OCI-LY1 (cell line): ENCODE data around the gene KRT39.

ENCODE experiments used
- H2AFZ ChIP-seq: fragments of 200-600 bp; sonication (generic), shearing (Covaris generic); 2 replicates; pipeline ENCODE4 v1.6.0; 2014; ENCODE audit warnings: antibody characterized with exemption, mild to moderate bottlenecking, low read length
- H3F3A ChIP-seq: fragments of 200-600 bp; sonication (generic), shearing (Covaris generic); 2 replicates; pipeline ENCODE4 v1.6.0; 2014; ENCODE audit warnings: mild to moderate bottlenecking, antibody characterized with exemption, low read length, moderate library complexity; ENCODE audit not compliant: insufficient read depth
- H3K27ac ChIP-seq: fragments of 200-600 bp; sonication (generic); 2 replicates; pipeline ENCODE4 v1.5.1; 2014; ENCODE audit warnings: low read length, mixed run types, mild to moderate bottlenecking, low read depth; ENCODE audit not compliant: poor library complexity, severe bottlenecking
- H3K27me3 ChIP-seq: fragments of 200-600 bp; sonication (generic); 2 replicates; pipeline ENCODE4 v1.6.0; 2014; ENCODE audit warnings: antibody characterized with exemption, mild to moderate bottlenecking, low read length, moderate library complexity; ENCODE audit not compliant: insufficient read depth
- H3K36me3 ChIP-seq: fragments of 200-600 bp; sonication (generic); 2 replicates; pipeline ENCODE4 v1.6.1; 2014; ENCODE audit warnings: mild to moderate bottlenecking, antibody characterized with exemption, low read length, moderate library complexity, mixed read lengths; ENCODE audit not compliant: insufficient read depth
- H3K4me1 ChIP-seq: fragments of 200-600 bp; sonication (generic); 2 replicates; pipeline ENCODE4 v1.5.1; 2014; ENCODE audit warnings: mild to moderate bottlenecking, low read length, moderate library complexity; ENCODE audit not compliant: insufficient read depth, severe bottlenecking
- H3K4me2 ChIP-seq: fragments of 200-600 bp; sonication (generic), shearing (Covaris generic); 2 replicates; pipeline ENCODE4 v1.6.1; 2014; ENCODE audit warnings: low read length
- H3K4me3 ChIP-seq: fragments of 200-600 bp; sonication (generic); 2 replicates; pipeline ENCODE4 v1.5.1; 2014; ENCODE audit warnings: low read length, low read depth, mild to moderate bottlenecking, mixed read lengths; ENCODE audit not compliant: poor library complexity, severe bottlenecking
- H3K79me2 ChIP-seq: fragments of 200-600 bp; shearing (Covaris generic); 2 replicates; pipeline ENCODE4 v1.6.1; 2016; ENCODE audit warnings: mixed run types, low read length, mixed read lengths; ENCODE audit not compliant: insufficient read depth
- H3K9ac ChIP-seq: fragments of 200-600 bp; sonication (generic), shearing (Covaris generic); 2 replicates; pipeline ENCODE4 v1.6.1; 2014; ENCODE audit warnings: mild to moderate bottlenecking, low read length, mixed read lengths
- H3K9me2 ChIP-seq: fragments of 200-600 bp; sonication (generic), shearing (Covaris generic); 2 replicates; pipeline ENCODE4 v1.6.1; 2014; ENCODE audit warnings: low read depth, mild to moderate bottlenecking, low read length, mixed read lengths
- H3K9me3 ChIP-seq: fragments of 200-600 bp; shearing (Covaris generic); 2 replicates; pipeline ENCODE4 v1.6.1; 2014; ENCODE audit warnings: low read length, mixed read lengths
- H4K20me1 ChIP-seq: fragments of 200-600 bp; sonication (generic), shearing (Covaris generic); 2 replicates; pipeline ENCODE4 v1.6.0; 2016; ENCODE audit warnings: mild to moderate bottlenecking, low read length; ENCODE audit not compliant: insufficient read depth
- EZH2 ChIP-seq: fragments of 200-600 bp; sonication (generic), shearing (Covaris generic); IDR thresholded peaks from 2 replicates; pipeline ENCODE4 v1.8.0; 2017; ENCODE audit warnings: borderline replicate concordance, mixed run types, mild to moderate bottlenecking, antibody characterized with exemption, low read length, moderate library complexity, mixed read lengths
- TF ChIP-seq, protein P1 (sequence below): fragments of 200-600 bp; sonication (generic), shearing (Covaris generic); IDR thresholded peaks from 2 replicates; pipeline ENCODE4 v1.5.1; 2017; ENCODE audit warnings: mild to moderate bottlenecking, antibody characterized with exemption, low read length, moderate library complexity, mixed read lengths

The KRT39 gene

GRCh38 chr17:40931311-40931710 is 35.4 kb downstream of the KRT39 start:
- no peaks in the 10 kb centered on the region; the same call in 1 of the 2 replicates for H3K27me3 ChIP-seq
- no peak overlapping the region for H3K4me2 ChIP-seq
- H3K4me3 ChIP-seq: no peak overlapping the region
- H3K9me2 ChIP-seq: no peaks in the 10 kb centered on the region
- H3K27ac ChIP-seq: no peak overlapping the region
- TF ChIP-seq, protein P1, sequence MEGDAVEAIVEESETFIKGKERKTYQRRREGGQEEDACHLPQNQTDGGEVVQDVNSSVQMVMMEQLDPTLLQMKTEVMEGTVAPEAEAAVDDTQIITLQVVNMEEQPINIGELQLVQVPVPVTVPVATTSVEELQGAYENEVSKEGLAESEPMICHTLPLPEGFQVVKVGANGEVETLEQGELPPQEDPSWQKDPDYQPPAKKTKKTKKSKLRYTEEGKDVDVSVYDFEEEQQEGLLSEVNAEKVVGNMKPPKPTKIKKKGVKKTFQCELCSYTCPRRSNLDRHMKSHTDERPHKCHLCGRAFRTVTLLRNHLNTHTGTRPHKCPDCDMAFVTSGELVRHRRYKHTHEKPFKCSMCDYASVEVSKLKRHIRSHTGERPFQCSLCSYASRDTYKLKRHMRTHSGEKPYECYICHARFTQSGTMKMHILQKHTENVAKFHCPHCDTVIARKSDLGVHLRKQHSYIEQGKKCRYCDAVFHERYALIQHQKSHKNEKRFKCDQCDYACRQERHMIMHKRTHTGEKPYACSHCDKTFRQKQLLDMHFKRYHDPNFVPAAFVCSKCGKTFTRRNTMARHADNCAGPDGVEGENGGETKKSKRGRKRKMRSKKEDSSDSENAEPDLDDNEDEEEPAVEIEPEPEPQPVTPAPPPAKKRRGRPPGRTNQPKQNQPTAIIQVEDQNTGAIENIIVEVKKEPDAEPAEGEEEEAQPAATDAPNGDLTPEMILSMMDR: no peak
- no peak for TF ChIP-seq EZH2
- H3K79me2 ChIP-seq: no peaks in the 10 kb centered on the region
- no peaks in the 10 kb centered on the region for H3F3A ChIP-seq
- H3K9me3 ChIP-seq: no peaks in the 10 kb centered on the region
- H3K4me1 ChIP-seq: no peaks in the 10 kb centered on the region
- H2AFZ ChIP-seq: no peak overlapping the region
- H3K9ac ChIP-seq: no peak overlapping the region
- H3K36me3 ChIP-seq: no peaks in the 10 kb centered on the region
- H4K20me1 ChIP-seq: no peaks in the 10 kb centered on the region

DNA sequence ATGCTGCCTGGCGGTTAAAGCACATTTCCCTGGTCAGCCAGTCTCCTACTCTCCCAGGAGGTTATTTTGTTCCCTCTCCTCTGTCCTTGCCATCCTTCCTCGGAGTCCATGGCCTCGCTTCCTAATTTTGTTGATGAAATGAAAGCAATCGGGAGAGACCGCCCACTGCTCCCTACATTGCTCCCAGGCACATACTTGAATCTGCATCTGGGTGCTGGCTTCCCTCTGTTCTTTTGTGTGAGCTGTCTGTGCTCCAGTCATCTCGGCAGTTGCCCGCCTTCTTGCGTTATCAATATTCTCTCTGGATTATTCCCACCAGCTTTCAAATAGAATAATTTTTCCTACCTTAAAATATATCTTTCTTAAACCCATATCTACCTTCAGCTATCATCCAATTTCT is 40.4 kb downstream of the KRT39 start:
- Histone ChIP-seq H3K79me2 (no peaks in the 10 kb centered on the region), H3K36me3 (no peaks in the 10 kb centered on the region), H3K9me3 (no peaks in the 10 kb centered on the region), H3K27ac (no peak overlapping the region), H3F3A (no peaks in the 10 kb centered on the region), H3K4me3 (no peak overlapping the region), H3K27me3 (no peaks in the 10 kb centered on the region; the same call in 1 of the 2 replicates), H3K9ac (no peak overlapping the region), H4K20me1 (no peaks in the 10 kb centered on the region), H2AFZ (no peak overlapping the region), H3K4me2 (no peak overlapping the region), H3K4me1 (no peaks in the 10 kb centered on the region), H3K9me2 (no peaks in the 10 kb centered on the region)
- TF ChIP-seq EZH2: no peak
- TF ChIP-seq, protein P1: no peak

DNA sequence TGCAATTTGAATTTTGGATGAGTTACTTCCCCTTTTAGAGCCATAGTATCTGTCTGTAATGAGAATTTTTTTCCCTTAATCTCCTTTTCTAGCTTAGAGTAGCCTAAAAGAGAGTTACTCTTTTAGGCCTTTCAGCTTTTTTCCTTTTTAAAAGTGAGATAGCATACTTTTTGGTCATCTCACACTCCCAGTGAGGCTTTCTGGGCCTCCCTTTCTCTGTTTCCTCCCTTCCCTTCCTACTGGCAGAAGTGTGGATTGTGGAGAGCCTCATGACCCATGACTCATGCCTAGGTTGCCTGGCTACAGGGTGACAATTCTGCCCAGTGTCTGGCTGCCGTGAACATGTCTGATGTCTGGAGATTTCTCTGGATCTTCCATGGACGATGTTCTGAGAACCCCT is 44.5 kb downstream of the KRT39 start:
- Histone ChIP-seq H3K36me3 (no peaks in the 10 kb centered on the region), H3K4me1 (no peaks in the 10 kb centered on the region), H4K20me1 (no peaks in the 10 kb centered on the region), H3K4me2 (no peak overlapping the region), H3K9me2 (no peaks in the 10 kb centered on the region), H3K79me2 (no peaks in the 10 kb centered on the region), H3K9ac (no peak overlapping the region), H3K27me3 (no peaks in the 10 kb centered on the region), H3F3A (no peaks in the 10 kb centered on the region), H3K27ac (no peak overlapping the region), H3K4me3 (no peak overlapping the region), H2AFZ (no peak overlapping the region), H3K9me3 (no peaks in the 10 kb centered on the region)
- TF ChIP-seq, protein P1: no peak
- TF ChIP-seq EZH2: no peak
